Skeletal muscle satellite cell (primary cell): ENCODE measurements around the gene CNGA2.

Source experiments
- H3K27me3 ChIP-seq: 2 replicates; pipeline ENCODE4 v1.7.0; 2013; ENCODE audit warnings: low read length; ENCODE audit not compliant: control insufficient read depth, insufficient read depth
- H3K36me3 ChIP-seq: 2 replicates; pipeline ENCODE4 v1.7.0; 2013; ENCODE audit warnings: mild to moderate bottlenecking, control low read depth, low read length; ENCODE audit not compliant: insufficient read depth
- H3K4me1 ChIP-seq: 2 replicates; pipeline ENCODE4 v1.7.0; 2013; ENCODE audit warnings: low read length; ENCODE audit not compliant: control insufficient read depth, insufficient read depth
- H3K4me2 ChIP-seq: 2 replicates; pipeline ENCODE4 v1.7.0; 2013; ENCODE audit warnings: mild to moderate bottlenecking, low read length
- H3K4me3 ChIP-seq: 2 replicates; pipeline ENCODE4 v1.7.0; 2013; ENCODE audit warnings: low read length
- H3K9ac ChIP-seq: 2 replicates; pipeline ENCODE4 v1.7.0; 2013; ENCODE audit warnings: mild to moderate bottlenecking, low read depth, low read length, moderate library complexity
- H3K9me3 ChIP-seq: replicated peaks from 2 replicates; pipeline ENCODE4 v1.7.0; 2013; ENCODE audit warnings: mild to moderate bottlenecking, control low read depth, low read length

The CNGA2 gene

DNA sequence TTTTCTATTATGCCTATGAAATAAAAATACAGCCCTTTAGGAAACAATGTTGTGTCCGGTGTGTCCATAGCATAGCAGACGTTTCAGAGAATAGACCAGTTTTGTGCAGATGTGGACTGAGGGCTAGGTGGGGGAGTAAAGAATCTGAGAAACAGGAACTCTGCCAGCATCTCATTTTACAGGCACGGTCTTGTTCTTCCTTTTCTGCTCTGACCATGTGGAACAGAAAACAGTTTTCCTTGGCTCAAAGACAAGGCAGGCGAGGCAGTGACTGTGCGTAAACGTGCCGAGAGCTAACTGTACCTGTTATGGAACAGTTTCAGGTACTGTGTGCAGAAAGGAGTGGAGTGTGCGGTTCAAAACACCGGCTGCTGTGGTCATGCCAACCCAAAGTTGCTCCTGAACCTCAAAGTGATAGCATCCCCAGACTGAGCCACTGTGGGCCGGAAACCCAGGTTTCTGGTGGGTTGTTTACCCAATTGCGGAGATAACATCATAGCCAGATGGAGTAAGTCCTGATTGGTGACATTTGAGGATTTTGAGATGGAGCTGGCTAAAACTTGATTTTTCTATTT lies 20.2 kb downstream of the CNGA2 start:
- peaks cover 2% of the 10 kb centered on the region for H3K9me3 ChIP-seq
- no peak overlapping the region for H3K9ac ChIP-seq
- no peak overlapping the region for H3K4me2 ChIP-seq
- H3K4me3 ChIP-seq, result no peak overlapping the region
- peaks cover 13% of the 10 kb centered on the region for H3K4me1 ChIP-seq
- peaks cover 12% of the 10 kb centered on the region for H3K27me3 ChIP-seq
- no peaks in the 10 kb centered on the region for H3K36me3 ChIP-seq

GRCh38 chrX:151759041-151759708 lies 24.6 kb downstream of the CNGA2 start:
- Histone ChIP-seq H3K27me3 (peaks cover 6% of the 10 kb centered on the region), H3K4me3 (no peak overlapping the region), H3K9ac (no peak overlapping the region), H3K9me3 (no peaks in the 10 kb centered on the region), H3K4me2 (no peak overlapping the region), H3K36me3 (no peaks in the 10 kb centered on the region), H3K4me1 (peaks cover 6% of the 10 kb centered on the region)

DNA sequence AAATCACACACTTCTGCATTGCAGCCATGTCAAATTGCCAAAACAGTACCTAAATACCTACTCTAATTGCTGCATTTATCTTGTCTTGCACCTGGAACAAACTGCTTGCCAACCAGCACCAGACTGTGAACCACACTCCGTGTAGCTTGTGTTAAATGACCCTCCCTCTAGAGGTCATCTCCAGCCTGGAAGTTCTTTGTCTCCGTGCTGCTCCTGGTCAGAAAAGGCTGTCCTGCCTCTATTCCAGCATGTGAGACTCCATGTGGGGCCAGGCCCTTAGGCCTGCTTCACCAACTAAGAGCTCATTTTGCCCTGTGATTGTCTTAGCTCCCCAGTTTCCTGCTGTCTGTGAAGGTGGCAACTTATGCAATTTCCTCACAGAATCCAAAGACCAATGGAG lies 28.3 kb downstream of the CNGA2 start:
- Histone ChIP-seq H3K36me3 (no peaks in the 10 kb centered on the region), H3K4me2 (no peak overlapping the region), H3K4me3 (no peak overlapping the region), H3K9ac (no peak overlapping the region), H3K27me3 (peaks cover 2% of the 10 kb centered on the region), H3K9me3 (no peaks in the 10 kb centered on the region), H3K4me1 (no peaks in the 10 kb centered on the region)

GRCh38 chrX:151763711-151764110 lies 29.2 kb downstream of the CNGA2 start:
- no peaks in the 10 kb centered on the region for H3K27me3 ChIP-seq
- H3K9ac ChIP-seq, result no peak overlapping the region
- H3K4me3 ChIP-seq, result no peak overlapping the region
- no peaks in the 10 kb centered on the region for H3K36me3 ChIP-seq
- no peak overlapping the region for H3K4me2 ChIP-seq
- no peaks in the 10 kb centered on the region for H3K9me3 ChIP-seq
- no peaks in the 10 kb centered on the region for H3K4me1 ChIP-seq

DNA sequence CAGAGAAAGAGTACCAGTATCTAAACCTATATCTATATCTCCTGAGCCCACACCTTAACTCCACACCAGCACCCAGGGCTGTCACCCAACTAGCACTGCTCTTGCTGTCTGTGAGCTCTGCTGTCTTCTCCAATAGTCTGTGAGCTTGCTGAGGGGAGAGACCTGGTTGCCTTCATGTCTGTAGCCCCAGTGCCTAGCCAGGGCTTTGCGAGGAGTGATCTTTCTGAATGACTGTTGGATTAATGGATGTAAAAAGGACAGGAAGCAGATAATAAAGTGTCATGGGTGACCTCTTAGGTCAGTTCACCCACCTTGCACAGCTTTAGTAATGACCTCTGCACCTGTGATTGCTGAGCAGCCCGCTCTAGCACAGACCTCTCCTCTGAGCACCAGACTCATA lies 30.5 kb downstream of the CNGA2 start:
- Histone ChIP-seq H3K4me3 (no peak overlapping the region), H3K4me2 (no peak overlapping the region), H3K9ac (no peak overlapping the region), H3K4me1 (no peaks in the 10 kb centered on the region), H3K27me3 (no peaks in the 10 kb centered on the region), H3K9me3 (no peaks in the 10 kb centered on the region), H3K36me3 (no peaks in the 10 kb centered on the region)

- Histone ChIP-seq H3K4me1 (no peaks in the 10 kb centered on the region), H3K27me3 (no peaks in the 10 kb centered on the region), H3K4me2 (no peak overlapping the region), H3K36me3 (no peaks in the 10 kb centered on the region), H3K9ac (no peak overlapping the region), H3K4me3 (no peak overlapping the region), H3K9me3 (no peaks in the 10 kb centered on the region)
These were observed 37.2 kb downstream of the CNGA2 start for GRCh38 chrX:151771726-151772125.

GRCh38 chrX:151773434-151773833 lies 38.9 kb downstream of the CNGA2 start:
- H3K36me3 ChIP-seq, result no peaks in the 10 kb centered on the region
- H3K4me3 ChIP-seq, result no peak overlapping the region
- no peak overlapping the region for H3K9ac ChIP-seq
- no peaks in the 10 kb centered on the region for H3K4me1 ChIP-seq
- no peaks in the 10 kb centered on the region for H3K9me3 ChIP-seq
- H3K4me2 ChIP-seq, result no peak overlapping the region
- H3K27me3 ChIP-seq, result no peaks in the 10 kb centered on the region

DNA sequence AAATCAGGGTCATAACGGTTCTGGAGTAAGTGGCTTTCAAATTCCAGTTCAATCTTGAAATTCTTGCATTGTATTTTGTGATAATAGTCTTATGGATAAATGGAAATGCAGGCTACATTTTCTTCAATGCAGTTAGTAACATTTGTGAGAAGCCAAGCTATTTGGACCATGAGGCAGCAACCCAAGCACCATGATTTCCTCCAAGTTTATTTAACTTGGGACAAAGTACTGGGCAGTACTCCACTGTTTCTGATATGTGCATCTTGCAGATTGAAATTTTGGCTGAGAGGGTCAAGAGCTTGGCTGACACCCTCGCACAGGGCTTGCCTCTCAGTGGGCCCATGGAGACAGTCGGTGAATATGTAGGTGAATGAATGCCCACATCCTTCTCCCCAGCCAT lies 39.9 kb downstream of the CNGA2 start:
- no peaks in the 10 kb centered on the region for H3K4me1 ChIP-seq
- no peak overlapping the region for H3K4me3 ChIP-seq
- no peaks in the 10 kb centered on the region for H3K36me3 ChIP-seq
- H3K9ac ChIP-seq, result no peak overlapping the region
- H3K27me3 ChIP-seq, result no peaks in the 10 kb centered on the region
- no peaks in the 10 kb centered on the region for H3K9me3 ChIP-seq
- no peak overlapping the region for H3K4me2 ChIP-seq

DNA sequence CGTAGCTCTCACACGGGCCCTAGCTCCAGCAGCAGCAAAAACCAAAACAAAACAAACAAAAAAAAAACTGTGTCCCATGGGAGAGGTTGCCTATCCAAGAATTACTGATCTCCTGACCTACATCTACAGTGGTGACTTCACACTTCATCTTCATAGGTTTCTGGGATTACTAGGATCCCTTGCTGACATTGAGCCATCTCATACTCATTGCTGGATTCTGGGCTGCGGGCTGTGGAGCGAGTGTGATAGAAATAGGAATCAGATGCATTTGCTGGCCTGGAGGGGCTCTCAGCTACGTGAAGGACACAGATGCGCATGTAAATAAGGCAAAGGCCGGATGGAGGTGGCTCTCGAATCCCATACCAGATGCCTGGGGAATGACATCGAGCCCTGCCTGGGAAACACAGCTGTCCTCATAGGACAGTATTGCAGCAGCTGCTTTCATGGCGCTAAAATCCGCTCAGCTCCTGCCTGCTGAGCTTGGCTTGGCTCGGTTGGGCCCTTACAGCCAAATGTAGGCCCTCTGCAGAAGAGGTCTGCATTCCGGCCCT lies 41.7 kb downstream of the CNGA2 start:
- Histone ChIP-seq H3K9me3 (no peaks in the 10 kb centered on the region), H3K9ac (no peak overlapping the region), H3K4me3 (no peak overlapping the region), H3K27me3 (no peaks in the 10 kb centered on the region), H3K4me1 (no peaks in the 10 kb centered on the region), H3K4me2 (no peak overlapping the region), H3K36me3 (no peaks in the 10 kb centered on the region)

- H3K4me1 ChIP-seq, result no peaks in the 10 kb centered on the region
- H3K27me3 ChIP-seq, result no peaks in the 10 kb centered on the region
- H3K9me3 ChIP-seq, result no peaks in the 10 kb centered on the region
- H3K4me3 ChIP-seq, result no peak overlapping the region
- H3K9ac ChIP-seq, result no peak overlapping the region
- H3K4me2 ChIP-seq, result no peak overlapping the region
- no peaks in the 10 kb centered on the region for H3K36me3 ChIP-seq
These were observed 42.4 kb downstream of the CNGA2 start for GRCh38 chrX:151776936-151777335.

GRCh38 chrX:151779258-151779657 lies 44.7 kb downstream of the CNGA2 start:
- Histone ChIP-seq H3K36me3 (no peaks in the 10 kb centered on the region), H3K4me2 (no peak overlapping the region), H3K4me3 (no peak overlapping the region), H3K27me3 (no peaks in the 10 kb centered on the region), H3K9ac (no peak overlapping the region), H3K4me1 (no peaks in the 10 kb centered on the region), H3K9me3 (peaks cover 4% of the 10 kb centered on the region)

GRCh38 chrX:151780621-151781020 lies 46.1 kb downstream of the CNGA2 start:
- no peaks in the 10 kb centered on the region for H3K4me1 ChIP-seq
- H3K27me3 ChIP-seq, result peaks cover 4% of the 10 kb centered on the region
- no peak overlapping the region for H3K4me3 ChIP-seq
- no peaks in the 10 kb centered on the region for H3K36me3 ChIP-seq
- no peak overlapping the region for H3K4me2 ChIP-seq
- H3K9ac ChIP-seq, result no peak overlapping the region
- peaks cover 4% of the 10 kb centered on the region for H3K9me3 ChIP-seq
